ENCODE results near the gene SEC11C.
"Not testable (repeated sequence)": the region's sequence is repeated elsewhere in the genome, so short reads cannot be mapped to it uniquely, and the experiment has no call there.

The SEC11C gene

GRCh38 chr18:59129951-59130703, 9.6 kb upstream of the SEC11C start:
- H3K9me3 ChIP-seq (ENCODE audit: insufficient read depth, low read depth, low read length): no peaks in the 10 kb centered on the region
- no peaks in the 10 kb centered on the region for H3K4me1 ChIP-seq (ENCODE audit: insufficient read depth, low read length)

GRCh38 chr18:59132810-59133465, 6.7 kb upstream of the SEC11C start:
- no peak overlapping the region for H3K4me3 ChIP-seq (ENCODE audit: low read length)
- H3K4me1 ChIP-seq (ENCODE audit: insufficient read depth, low read length): no peaks in the 10 kb centered on the region
- no peak overlapping the region for H3K9ac ChIP-seq (ENCODE audit: low read depth, low read length)
- H3K36me3 ChIP-seq (ENCODE audit: insufficient read depth, low read depth, low read length): no peaks in the 10 kb centered on the region
- peaks cover 45% of the 10 kb centered on the region for H3K27me3 ChIP-seq (ENCODE audit: insufficient read depth, low read length)
- no peaks in the 10 kb centered on the region for H3K9me3 ChIP-seq (ENCODE audit: insufficient read depth, low read depth, low read length)
- no peak overlapping the region for H3K27ac ChIP-seq (ENCODE audit: low read length)

More at GRCh38 chr18:59129951-59130703, 9.6 kb upstream of the SEC11C start:
- Histone ChIP-seq H3K36me3 (ENCODE audit: insufficient read depth, low read depth, low read length) (no peaks in the 10 kb centered on the region), H3K4me3 (ENCODE audit: low read length) (no peak overlapping the region), H3K27me3 (ENCODE audit: insufficient read depth, low read length) (peaks cover 32% of the 10 kb centered on the region), H3K9ac (ENCODE audit: low read depth, low read length) (no peak overlapping the region), H3K27ac (ENCODE audit: low read length) (no peak overlapping the region)

GRCh38 chr18:59139291-59139614, 431 bp upstream of the SEC11C start:
- Histone ChIP-seq H3K27ac (ENCODE audit: low read length) (peak overlapping the region; percentile 53), H3K4me3 (ENCODE audit: low read length) (peak overlapping the region; percentile 90), H3K27me3 (ENCODE audit: insufficient read depth, low read length) (peaks cover 21% of the 10 kb centered on the region), H3K36me3 (ENCODE audit: insufficient read depth, low read depth, low read length) (no peaks in the 10 kb centered on the region), H3K9me3 (ENCODE audit: insufficient read depth, low read depth, low read length) (no peaks in the 10 kb centered on the region), H3K4me1 (ENCODE audit: insufficient read depth, low read length) (peaks cover 6% of the 10 kb centered on the region; the same call in 1 of the 2 replicates), H3K9ac (ENCODE audit: low read depth, low read length) (peak overlapping the region; percentile 84)

- H3K4me3 ChIP-seq (ENCODE audit: low read length): peak overlapping the region; percentile 90
- H3K9me3 ChIP-seq (ENCODE audit: insufficient read depth, low read depth, low read length): no peaks in the 10 kb centered on the region
- no peaks in the 10 kb centered on the region for H3K36me3 ChIP-seq (ENCODE audit: insufficient read depth, low read depth, low read length)
- peaks cover 10% of the 10 kb centered on the region for H3K27me3 ChIP-seq (ENCODE audit: insufficient read depth, low read length)
- peaks cover 6% of the 10 kb centered on the region; the same call in 1 of the 2 replicates for H3K4me1 ChIP-seq (ENCODE audit: insufficient read depth, low read length)
- no peak overlapping the region for H3K27ac ChIP-seq (ENCODE audit: low read length)
- peak overlapping the region; percentile 84; the same call in 1 of the 2 replicates for H3K9ac ChIP-seq (ENCODE audit: low read depth, low read length)
These were observed 710 bp downstream of the SEC11C start for GRCh38 chr18:59140302-59140885.

GRCh38 chr18:59141294-59142068, 1.8 kb downstream of the SEC11C start:
- Histone ChIP-seq H3K9ac (ENCODE audit: low read depth, low read length) (peak overlapping the region; percentile 84; the same call in 1 of the 2 replicates), H3K36me3 (ENCODE audit: insufficient read depth, low read depth, low read length) (no peaks in the 10 kb centered on the region), H3K27ac (ENCODE audit: low read length) (no peak overlapping the region), H3K27me3 (ENCODE audit: insufficient read depth, low read length) (no peaks in the 10 kb centered on the region), H3K4me3 (ENCODE audit: low read length) (peak overlapping the region; percentile 90; the same call in 1 of the 2 replicates), H3K9me3 (ENCODE audit: insufficient read depth, low read depth, low read length) (no peaks in the 10 kb centered on the region), H3K4me1 (ENCODE audit: insufficient read depth, low read length) (peaks cover 6% of the 10 kb centered on the region; the same call in 1 of the 2 replicates)

- Histone ChIP-seq H3K27me3 (ENCODE audit: insufficient read depth, low read length) (no peaks in the 10 kb centered on the region), H3K4me3 (ENCODE audit: low read length) (no peak overlapping the region), H3K36me3 (ENCODE audit: insufficient read depth, low read depth, low read length) (no peaks in the 10 kb centered on the region), H3K4me1 (ENCODE audit: insufficient read depth, low read length) (peaks cover 6% of the 10 kb centered on the region; the same call in 1 of the 2 replicates), H3K27ac (ENCODE audit: low read length) (no peak overlapping the region), H3K9ac (ENCODE audit: low read depth, low read length) (no peak overlapping the region), H3K9me3 (ENCODE audit: insufficient read depth, low read depth, low read length) (no peaks in the 10 kb centered on the region)
These were observed 2.6 kb downstream of the SEC11C start for GRCh38 chr18:59142274-59142673.

- H3K9ac ChIP-seq (ENCODE audit: low read depth, low read length); H3K36me3 ChIP-seq (ENCODE audit: insufficient read depth, low read depth, low read length); H3K27ac ChIP-seq (ENCODE audit: low read length); H3K9me3 ChIP-seq (ENCODE audit: insufficient read depth, low read depth, low read length); H3K4me1 ChIP-seq (ENCODE audit: insufficient read depth, low read length); H3K4me3 ChIP-seq (ENCODE audit: low read length); H3K27me3 ChIP-seq (ENCODE audit: insufficient read depth, low read length): not testable (repeated sequence)
These were observed 3.2 kb downstream of the SEC11C start for GRCh38 chr18:59142800-59143416.

- Histone ChIP-seq H3K9ac (ENCODE audit: low read depth, low read length) (no peak overlapping the region), H3K36me3 (ENCODE audit: insufficient read depth, low read depth, low read length) (no peaks in the 10 kb centered on the region), H3K27ac (ENCODE audit: low read length) (no peak overlapping the region), H3K4me3 (ENCODE audit: low read length) (no peak overlapping the region), H3K27me3 (ENCODE audit: insufficient read depth, low read length) (no peaks in the 10 kb centered on the region), H3K9me3 (ENCODE audit: insufficient read depth, low read depth, low read length) (no peaks in the 10 kb centered on the region), H3K4me1 (ENCODE audit: insufficient read depth, low read length) (peaks cover 6% of the 10 kb centered on the region; the same call in 1 of the 2 replicates)
These were observed 3.8 kb downstream of the SEC11C start for GRCh38 chr18:59143441-59143840.

- Histone ChIP-seq H3K9ac (ENCODE audit: low read depth, low read length) (no peak overlapping the region), H3K36me3 (ENCODE audit: insufficient read depth, low read depth, low read length) (no peaks in the 10 kb centered on the region), H3K27ac (ENCODE audit: low read length) (no peak overlapping the region), H3K27me3 (ENCODE audit: insufficient read depth, low read length) (no peaks in the 10 kb centered on the region), H3K4me3 (ENCODE audit: low read length) (no peak overlapping the region), H3K4me1 (ENCODE audit: insufficient read depth, low read length) (peaks cover 6% of the 10 kb centered on the region; the same call in 1 of the 2 replicates), H3K9me3 (ENCODE audit: insufficient read depth, low read depth, low read length) (no peaks in the 10 kb centered on the region)
These were observed 4.8 kb downstream of the SEC11C start for GRCh38 chr18:59144483-59144882.

- Histone ChIP-seq H3K36me3 (ENCODE audit: insufficient read depth, low read depth, low read length) (no peaks in the 10 kb centered on the region), H3K4me3 (ENCODE audit: low read length) (no peak overlapping the region)
These were observed 5.4 kb downstream of the SEC11C start for GRCh38 chr18:59145055-59145454.

GRCh38 chr18:59148192-59148591, 8.5 kb downstream of the SEC11C start:
- Histone ChIP-seq H3K4me1 (ENCODE audit: insufficient read depth, low read length) (no peaks in the 10 kb centered on the region), H3K27ac (ENCODE audit: low read length) (no peak overlapping the region), H3K9ac (ENCODE audit: low read depth, low read length) (no peak overlapping the region), H3K9me3 (ENCODE audit: insufficient read depth, low read depth, low read length) (no peaks in the 10 kb centered on the region), H3K36me3 (ENCODE audit: insufficient read depth, low read depth, low read length) (peaks cover 19% of the 10 kb centered on the region; the same call in 1 of the 2 replicates), H3K27me3 (ENCODE audit: insufficient read depth, low read length) (no peaks in the 10 kb centered on the region), H3K4me3 (ENCODE audit: low read length) (no peak overlapping the region)

More at GRCh38 chr18:59145055-59145454, 5.4 kb downstream of the SEC11C start:
- peaks cover 6% of the 10 kb centered on the region; the same call in 1 of the 2 replicates for H3K4me1 ChIP-seq (ENCODE audit: insufficient read depth, low read length)
- H3K27me3 ChIP-seq (ENCODE audit: insufficient read depth, low read length): no peaks in the 10 kb centered on the region
- no peaks in the 10 kb centered on the region for H3K9me3 ChIP-seq (ENCODE audit: insufficient read depth, low read depth, low read length)
- no peak overlapping the region for H3K27ac ChIP-seq (ENCODE audit: low read length)
- no peak overlapping the region for H3K9ac ChIP-seq (ENCODE audit: low read depth, low read length)

Measured in iPS-20b (cell line).